Hepatocyte (in vitro differentiated cells): Measurements from ENCODE around the gene PLOD2.

Source experiments
- EZH2 ChIP-seq: fragments of 200-600 bp; sonication (generic); IDR thresholded peaks from 2 replicates; pipeline ENCODE4 v1.6.1; 2016; ENCODE audit warnings: antibody characterized with exemption, mild to moderate bottlenecking, borderline replicate concordance
- EZH2phosphoT487 ChIP-seq: fragments of 200-600 bp; sonication (generic); IDR thresholded peaks from one replicate; pipeline ENCODE4 v1.6.1; 2018; ENCODE audit warnings: antibody characterized with exemption, mild to moderate bottlenecking, low read depth, moderate library complexity; ENCODE audit not compliant: unreplicated experiment, severe bottlenecking
- TF ChIP-seq, protein P1 (sequence below): fragments of 200-600 bp; sonication (generic); IDR thresholded peaks from 2 replicates; pipeline ENCODE4 v1.5.1; 2016; ENCODE audit warnings: antibody characterized with exemption, mild to moderate bottlenecking; ENCODE audit not compliant: poor library complexity

DNA sequence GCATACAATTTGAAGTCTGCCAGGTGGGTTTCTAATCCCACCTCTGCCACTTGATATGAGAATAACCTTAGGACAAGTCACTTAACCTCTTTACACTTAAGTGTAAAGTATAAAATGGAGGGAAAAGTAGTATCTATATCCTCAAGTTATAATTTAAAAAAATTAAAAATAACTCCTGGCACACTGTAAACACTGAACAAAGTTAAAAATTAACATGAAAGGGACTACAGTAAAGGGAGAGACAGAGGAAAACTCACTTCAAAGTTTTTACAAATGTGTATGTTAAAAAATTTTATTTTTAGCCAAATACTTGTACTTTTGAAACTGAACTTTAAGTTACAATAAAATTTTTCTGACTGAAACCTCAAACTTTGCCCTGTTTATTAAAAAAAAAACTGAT, 49.6 kb downstream of the PLOD2 start:
- TF ChIP-seq, protein P1, sequence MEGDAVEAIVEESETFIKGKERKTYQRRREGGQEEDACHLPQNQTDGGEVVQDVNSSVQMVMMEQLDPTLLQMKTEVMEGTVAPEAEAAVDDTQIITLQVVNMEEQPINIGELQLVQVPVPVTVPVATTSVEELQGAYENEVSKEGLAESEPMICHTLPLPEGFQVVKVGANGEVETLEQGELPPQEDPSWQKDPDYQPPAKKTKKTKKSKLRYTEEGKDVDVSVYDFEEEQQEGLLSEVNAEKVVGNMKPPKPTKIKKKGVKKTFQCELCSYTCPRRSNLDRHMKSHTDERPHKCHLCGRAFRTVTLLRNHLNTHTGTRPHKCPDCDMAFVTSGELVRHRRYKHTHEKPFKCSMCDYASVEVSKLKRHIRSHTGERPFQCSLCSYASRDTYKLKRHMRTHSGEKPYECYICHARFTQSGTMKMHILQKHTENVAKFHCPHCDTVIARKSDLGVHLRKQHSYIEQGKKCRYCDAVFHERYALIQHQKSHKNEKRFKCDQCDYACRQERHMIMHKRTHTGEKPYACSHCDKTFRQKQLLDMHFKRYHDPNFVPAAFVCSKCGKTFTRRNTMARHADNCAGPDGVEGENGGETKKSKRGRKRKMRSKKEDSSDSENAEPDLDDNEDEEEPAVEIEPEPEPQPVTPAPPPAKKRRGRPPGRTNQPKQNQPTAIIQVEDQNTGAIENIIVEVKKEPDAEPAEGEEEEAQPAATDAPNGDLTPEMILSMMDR = no peak
- TF ChIP-seq EZH2 (no peak), EZH2phosphoT487 (no peak)
